Right lobe of liver (tissue), 6 donors: ENCODE measurements around the gene CRYBA2. TPM values are rescaled to one million over a fixed set of nuclear protein-coding genes. Genes with fewer than 3 reads are reported as not detected.

Experiments
- ATAC-seq, 4 donors: fragments of 200-7000 bp; cut with Tn5 transposase; one replicate each; pipeline ENCODE4 v1.9.1; 2020; ENCODE audit warnings: mild to moderate bottlenecking in 4 of 4, moderate library complexity in 4 of 4
- DNase-seq, 3 donors: peaks; one replicate each; pipeline ENCODE4 v3.0.0-alpha.2; 2020
- H3K27ac ChIP-seq, 3 donors: fragments of 200-600 bp; one replicate each; pipeline ENCODE4 v1.8.0; 2022
- H3K27me3 ChIP-seq, 2 donors: fragments of 200-600 bp; one replicate each; pipeline ENCODE4 v1.8.0; 2022
- H3K36me3 ChIP-seq, 4 donors: fragments of 200-600 bp; sonication (generic) in 1 of 4; one replicate each; pipeline versions ENCODE4 v1.5.1 to v1.8.0; 2017 to 2022; ENCODE audit warnings: control low read depth in 1 of 4
- H3K4me1 ChIP-seq, 4 donors: fragments of 200-600 bp; sonication (generic) in 1 of 4; one replicate each; pipeline versions ENCODE4 v1.5.1 to v1.8.0; 2017 to 2022; ENCODE audit warnings: control low read depth in 1 of 4
- H3K4me3 ChIP-seq, 3 donors: fragments of 200-600 bp; one replicate each; pipeline ENCODE4 v1.8.0; 2022
- H3K9me3 ChIP-seq, 4 donors: fragments of 200-600 bp; sonication (generic) in 1 of 4; one replicate each; pipeline versions ENCODE4 v1.5.1 to v1.8.0; 2017 to 2022; ENCODE audit warnings: control low read depth in 1 of 4
- POLR2A ChIP-seq: fragments of 450-650 bp; IDR thresholded peaks from one replicate; pipeline ENCODE4 v1.6.1; 2017; ENCODE audit warnings: antibody characterized with exemption, mild to moderate bottlenecking
- WGBS: methylation state at CpG from one replicate; pipeline ENCODE4 v1.1.6; 2018; ENCODE audit warnings: low coverage, low lambda C conversion rate; ENCODE audit not compliant: insufficient coverage; ENCODE audit errors: missing lambda C conversion rate; 5-methylcytosine and 5-hydroxymethylcytosine counted together
- intact Hi-C, 2 donors: fragments of 100-400 bp; cut with DNase I; formaldehyde crosslinking; loops; one replicate each; pipeline versions ENCODE4 v1.11.2 to v1.14.1; 2022
- total RNA-seq, 6 experiments: library from RNA; depleted of rRNA in 2 of 6; stranded (reverse); fragments of >200 nt in 2 of 6; fragmentation: NEBNext Ultra II Directional in 3 of 6; extraction: Animal tissue kit (Norgen Biotek cat#: 25700) in 3 of 6; gene quantifications; one replicate each; pipeline versions ENCODE4 v1.1.0 to v1.2.4, GENCODE V29; 2016 to 2023
- TF ChIP-seq, protein P1 (sequence below), 4 donors: fragments of 200-600 bp in 3 of 4; fragments of 450-650 bp in 1 of 4; IDR thresholded peaks; one replicate each; pipeline versions ENCODE4 v1.5.1 to v1.8.0; 2016 to 2022; ENCODE audit warnings: antibody characterized with exemption in 4 of 4, mild to moderate bottlenecking in 2 of 4
- donor health status: DM: no; HTN: yes; CAD: no.
- donor health status: DM: no; HTN: no; CAD: no.
- donor health status: DM: no; HTN: no; CAD: no.
- donor health status: DM: no; HTN: yes; CAD: no.
- donor health status: DM: no; HTN: yes; CAD: no.

The CRYBA2 gene
- total RNA-seq, 6 experiments from 2014 or later, result not detected

DNA sequence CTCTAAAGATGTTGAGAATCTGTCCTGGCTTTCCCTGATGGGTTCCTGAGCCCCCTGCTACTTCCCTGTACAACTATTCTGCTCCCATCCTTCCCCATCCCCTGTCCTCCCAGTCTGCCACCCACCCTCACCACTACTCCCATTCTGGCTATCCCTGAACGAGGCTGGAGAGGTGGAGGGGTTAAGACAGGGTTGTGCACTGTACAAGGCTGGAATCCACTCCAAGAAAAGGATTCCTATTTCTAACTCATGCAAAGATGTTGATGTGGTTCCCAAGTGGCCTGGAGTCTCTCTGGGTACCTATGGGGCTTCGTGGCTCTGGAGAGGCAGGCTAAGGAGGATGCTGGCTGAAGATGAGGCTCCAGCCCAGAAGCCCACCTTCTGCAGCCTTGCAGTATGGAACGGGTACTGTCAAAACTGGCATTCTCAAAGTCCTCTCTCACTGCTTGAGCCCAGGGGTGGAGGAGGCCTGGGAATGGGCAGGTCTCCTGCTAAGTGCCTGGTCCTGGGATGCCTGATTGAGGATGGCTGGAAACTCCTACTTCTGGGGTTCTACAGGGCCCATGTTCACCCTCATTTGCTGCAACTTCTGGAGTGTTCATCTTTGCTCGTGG is 7.0 kb downstream of the CRYBA2 start:
- DNase-seq (no peak), ATAC-seq (no peak)
- Histone ChIP-seq H3K4me1 (peaks cover 0 to 14% (median 3%) of the 10 kb centered on the region in 4 donors), H3K9me3 (no peaks in the 10 kb centered on the region), H3K27ac (no peak overlapping the region), H3K27me3 (peaks cover 19 to 35% of the 10 kb centered on the region in 2 donors), H3K4me3 (no peak overlapping the region), H3K36me3 (no peaks in the 10 kb centered on the region)
- 32% methylated on average over 2 of the region's 4 CpGs for WGBS
- TF ChIP-seq, protein P1, sequence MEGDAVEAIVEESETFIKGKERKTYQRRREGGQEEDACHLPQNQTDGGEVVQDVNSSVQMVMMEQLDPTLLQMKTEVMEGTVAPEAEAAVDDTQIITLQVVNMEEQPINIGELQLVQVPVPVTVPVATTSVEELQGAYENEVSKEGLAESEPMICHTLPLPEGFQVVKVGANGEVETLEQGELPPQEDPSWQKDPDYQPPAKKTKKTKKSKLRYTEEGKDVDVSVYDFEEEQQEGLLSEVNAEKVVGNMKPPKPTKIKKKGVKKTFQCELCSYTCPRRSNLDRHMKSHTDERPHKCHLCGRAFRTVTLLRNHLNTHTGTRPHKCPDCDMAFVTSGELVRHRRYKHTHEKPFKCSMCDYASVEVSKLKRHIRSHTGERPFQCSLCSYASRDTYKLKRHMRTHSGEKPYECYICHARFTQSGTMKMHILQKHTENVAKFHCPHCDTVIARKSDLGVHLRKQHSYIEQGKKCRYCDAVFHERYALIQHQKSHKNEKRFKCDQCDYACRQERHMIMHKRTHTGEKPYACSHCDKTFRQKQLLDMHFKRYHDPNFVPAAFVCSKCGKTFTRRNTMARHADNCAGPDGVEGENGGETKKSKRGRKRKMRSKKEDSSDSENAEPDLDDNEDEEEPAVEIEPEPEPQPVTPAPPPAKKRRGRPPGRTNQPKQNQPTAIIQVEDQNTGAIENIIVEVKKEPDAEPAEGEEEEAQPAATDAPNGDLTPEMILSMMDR (IDR thresholded peaks at IDR 0.05), result no peak
- TF ChIP-seq POLR2A, result no peak
- intact Hi-C loops, result no loop called here

- Histone ChIP-seq H3K27me3 (peaks cover 19 to 35% of the 10 kb centered on the region in 2 donors), H3K27ac (no peak overlapping the region), H3K36me3 (no peaks in the 10 kb centered on the region), H3K9me3 (no peaks in the 10 kb centered on the region), H3K4me1 (peaks cover 0 to 20% (median 3%) of the 10 kb centered on the region in 4 donors), H3K4me3 (no peak overlapping the region)
- ATAC-seq (no peak), DNase-seq (no peak)
- TF ChIP-seq POLR2A, result no peak
- intact Hi-C loops, result no loop called here
- 5% methylated on average over 37 of the region's 49 CpGs for WGBS
Measured at GRCh38 chr2:218985325-218986091, 7.7 kb downstream of the CRYBA2 start.

DNA sequence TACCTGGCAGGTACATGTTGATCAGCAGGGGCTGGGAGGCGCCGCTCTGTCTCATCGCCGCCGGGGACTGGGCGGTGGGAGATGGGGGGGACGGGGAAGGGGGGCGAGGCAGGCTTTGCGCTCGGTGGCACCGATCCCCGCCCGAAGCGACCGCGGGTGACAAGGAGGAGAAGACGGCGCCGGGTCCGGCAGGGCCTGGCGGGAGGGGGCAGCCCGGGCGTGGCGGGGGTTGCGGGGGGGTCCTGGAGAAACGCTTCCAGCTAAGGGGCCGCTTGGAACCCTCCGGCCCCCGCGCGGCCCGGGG is 8.2 kb downstream of the CRYBA2 start, which contains the start of gene FEV:
Gene FEV, minus strand, starts transcription at position 164 of the 304 bp plus-strand sequence. Its CDS starts 109 bp downstream, at position 55.
- DNase-seq (no peak), ATAC-seq (no peak)
- WGBS, result 1% methylated on average over 20 of the region's 32 CpGs
- Histone ChIP-seq H3K9me3 (no peaks in the 10 kb centered on the region), H3K36me3 (no peaks in the 10 kb centered on the region), H3K4me3 (no peak within 1 kb of the TSS), H3K4me1 (peaks cover 0 to 20% (median 3%) of the 10 kb centered on the region in 4 donors), H3K27ac (no peak within 1 kb of the TSS), H3K27me3 (peaks cover 19 to 35% of the 10 kb centered on the region in 2 donors)
- intact Hi-C loops, result no loop called here
- no peak for TF ChIP-seq POLR2A
- TF ChIP-seq, protein P1 (IDR thresholded peaks at IDR 0.05), result no peak

GRCh38 chr2:218984239-218985020 is 8.8 kb downstream of the CRYBA2 start:
- H3K4me1 ChIP-seq, result peaks cover 0 to 20% (median 3%) of the 10 kb centered on the region in 4 donors
- H3K4me3 ChIP-seq, result no peak overlapping the region
- no peaks in the 10 kb centered on the region for H3K9me3 ChIP-seq
- intact Hi-C loops, result no loop called here
- peak; percentile 32 to 56 (median 50) for ATAC-seq
- 1% methylated on average over 15 of the region's 50 CpGs for WGBS
- no peaks in the 10 kb centered on the region for H3K36me3 ChIP-seq
- H3K27ac ChIP-seq, result no peak overlapping the region
- DNase-seq, result peak in 1 of 3 donors; percentile 61
- peaks cover 14 to 35% of the 10 kb centered on the region in 2 donors for H3K27me3 ChIP-seq
- TF ChIP-seq, protein P1 (IDR thresholded peaks at IDR 0.05), result no peak
- no peak for TF ChIP-seq POLR2A

DNA sequence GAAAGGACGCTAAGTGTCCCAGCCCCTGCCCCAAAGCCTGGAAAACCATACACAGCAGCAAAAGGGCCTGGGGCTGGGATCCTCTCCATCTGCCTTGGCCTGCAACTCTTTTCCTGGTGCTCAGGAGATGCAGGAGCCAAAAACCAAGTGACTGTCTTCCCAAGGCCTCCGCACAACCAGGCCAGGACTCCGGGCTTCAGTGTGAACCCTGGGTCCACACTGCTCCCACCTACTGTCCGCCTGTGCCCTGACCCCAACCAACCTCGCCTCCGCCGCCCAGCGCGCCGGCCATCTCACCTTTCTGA is 9.3 kb downstream of the CRYBA2 start:
- H3K27me3 ChIP-seq, result peaks cover 14 to 35% of the 10 kb centered on the region in 2 donors
- no peak overlapping the region for H3K27ac ChIP-seq
- H3K4me1 ChIP-seq, result peaks cover 0 to 20% (median 3%) of the 10 kb centered on the region in 4 donors
- intact Hi-C loops, result no loop called here
- WGBS, result 8% methylated on average over 8 of the region's 10 CpGs
- no peaks in the 10 kb centered on the region for H3K36me3 ChIP-seq
- H3K4me3 ChIP-seq, result no peak overlapping the region
- no peaks in the 10 kb centered on the region for H3K9me3 ChIP-seq
- no peak for DNase-seq
- no peak for ATAC-seq
- TF ChIP-seq POLR2A, result no peak
- TF ChIP-seq, protein P1 (IDR thresholded peaks at IDR 0.05), result no peak
